ENCODE measurements around the gene CERS6. TPM values are rescaled to one million over a fixed set of nuclear protein-coding genes. Genes with fewer than 3 reads are reported as not detected.

The CERS6 gene
- total RNA-seq, 1 donor from 2014 or later = 10.9 TPM

GRCh38 chr2:168561991-168562390 is 105.9 kb downstream of the CERS6 start:
- Histone ChIP-seq H3K27me3 (no peaks in the 10 kb centered on the region), H3K4me3 (no peak overlapping the region), H3K4me1 (no peaks in the 10 kb centered on the region), H3K9me3 (no peaks in the 10 kb centered on the region), H3K27ac (no peak overlapping the region), H3K36me3 (no peaks in the 10 kb centered on the region)
- intact Hi-C loops (cut with DNase I) = no loop called here
- no peak for TF ChIP-seq CTCF (IDR thresholded peaks at IDR 0.05)
- DNase-seq (ENCODE audit: low spot score in 2 of 2) = no peak

GRCh38 chr2:168562971-168563370 is 106.9 kb downstream of the CERS6 start:
- H3K9me3 ChIP-seq = no peaks in the 10 kb centered on the region
- H3K4me3 ChIP-seq = no peak overlapping the region
- no peak overlapping the region for H3K27ac ChIP-seq
- no peaks in the 10 kb centered on the region for H3K4me1 ChIP-seq
- no peak for DNase-seq (ENCODE audit: low spot score in 2 of 2)
- intact Hi-C loops (cut with DNase I) = no loop called here
- no peak for TF ChIP-seq CTCF (IDR thresholded peaks at IDR 0.05)
- no peaks in the 10 kb centered on the region for H3K27me3 ChIP-seq
- no peaks in the 10 kb centered on the region for H3K36me3 ChIP-seq

- H3K4me3 ChIP-seq = no peak overlapping the region
- TF ChIP-seq CTCF (IDR thresholded peaks at IDR 0.05) = no peak
- H3K27me3 ChIP-seq = no peaks in the 10 kb centered on the region
Measured at GRCh38 chr2:168564641-168565040, 108.6 kb downstream of the CERS6 start.

GRCh38 chr2:168565112-168565511 is 109.0 kb downstream of the CERS6 start:
- Histone ChIP-seq H3K4me3 (no peak overlapping the region), H3K27ac (no peak overlapping the region), H3K27me3 (no peaks in the 10 kb centered on the region), H3K9me3 (no peaks in the 10 kb centered on the region), H3K36me3 (no peaks in the 10 kb centered on the region), H3K4me1 (no peaks in the 10 kb centered on the region)
- no peak for DNase-seq (ENCODE audit: low spot score in 2 of 2)
- TF ChIP-seq CTCF (IDR thresholded peaks at IDR 0.05) = no peak
- intact Hi-C loops (cut with DNase I) = no loop called here

More at GRCh38 chr2:168564641-168565040, 108.6 kb downstream of the CERS6 start:
- intact Hi-C loops (cut with DNase I) = no loop called here
- no peaks in the 10 kb centered on the region for H3K9me3 ChIP-seq
- no peaks in the 10 kb centered on the region for H3K4me1 ChIP-seq
- no peaks in the 10 kb centered on the region for H3K36me3 ChIP-seq
- H3K27ac ChIP-seq = no peak overlapping the region
- DNase-seq (ENCODE audit: low spot score in 2 of 2) = no peak

GRCh38 chr2:168565512-168565911 is 109.4 kb downstream of the CERS6 start:
- Histone ChIP-seq H3K36me3 (no peaks in the 10 kb centered on the region), H3K4me3 (no peak overlapping the region), H3K27ac (no peak overlapping the region), H3K27me3 (no peaks in the 10 kb centered on the region), H3K4me1 (no peaks in the 10 kb centered on the region), H3K9me3 (no peaks in the 10 kb centered on the region)
- no peak for TF ChIP-seq CTCF (IDR thresholded peaks at IDR 0.05)
- no peak for DNase-seq (ENCODE audit: low spot score in 2 of 2)
- intact Hi-C loops (cut with DNase I) = no loop called here

GRCh38 chr2:168566974-168567665 is 111.0 kb downstream of the CERS6 start:
- Histone ChIP-seq H3K4me3 (no peak overlapping the region), H3K4me1 (no peaks in the 10 kb centered on the region), H3K9me3 (no peaks in the 10 kb centered on the region), H3K36me3 (no peaks in the 10 kb centered on the region), H3K27ac (no peak overlapping the region), H3K27me3 (no peaks in the 10 kb centered on the region)
- intact Hi-C loops (cut with DNase I) = no loop called here
- no peak for TF ChIP-seq CTCF (IDR thresholded peaks at IDR 0.05)
- no peak for DNase-seq (ENCODE audit: low spot score in 2 of 2)
